T-helper 22 cell (primary cell): Measurements from ENCODE around the gene ANKRD28.
A peak's percentile ranks its signal among the peaks of the same experiment; 100 is the strongest.

Experiments used
- DNase-seq: peaks from one replicate; pipeline ENCODE4 v3.0.0-alpha.2; 2020; ENCODE audit warnings: low read depth

The ANKRD28 gene

DNA sequence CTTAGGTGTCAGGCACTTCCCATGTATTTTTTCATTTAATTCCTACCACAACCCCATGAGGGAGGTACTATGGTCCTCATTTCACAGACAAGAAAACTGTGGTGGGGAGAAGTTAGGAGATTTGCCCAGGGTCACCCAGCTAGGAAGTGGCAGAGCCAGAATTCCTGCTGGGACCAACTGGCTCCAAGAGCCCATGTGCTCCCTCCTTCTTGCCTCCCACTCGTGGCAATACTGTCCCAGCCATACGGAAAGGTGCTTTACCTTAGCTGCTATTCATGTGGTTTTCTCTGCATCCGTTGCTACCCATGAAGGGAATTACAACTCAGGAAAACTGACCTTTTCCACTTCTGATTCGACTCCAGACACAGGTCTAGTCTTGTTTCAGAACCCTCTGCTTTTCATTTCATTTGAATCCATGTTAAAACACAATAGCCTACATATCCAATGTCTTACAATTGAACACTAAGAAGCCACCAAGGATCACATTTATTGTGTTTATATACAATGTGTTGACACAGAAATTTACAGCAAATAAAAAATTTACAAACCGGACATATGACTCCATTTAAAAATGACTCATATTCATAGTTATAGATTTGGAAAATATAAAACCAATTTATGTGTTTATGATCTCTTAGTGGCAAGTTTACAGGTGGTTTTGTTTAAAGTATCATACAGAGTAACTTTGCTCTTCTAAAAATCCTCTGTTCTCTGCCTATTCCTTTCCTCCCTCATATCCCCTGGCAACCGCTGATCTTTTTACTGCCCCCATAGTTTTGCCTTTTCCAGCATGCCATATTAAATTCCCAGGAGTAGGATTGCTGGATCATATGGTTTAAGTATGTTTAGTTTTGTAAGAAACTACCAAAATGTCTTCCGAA, 137.5 kb downstream of the ANKRD28 start:
- no peak for DNase-seq

DNA sequence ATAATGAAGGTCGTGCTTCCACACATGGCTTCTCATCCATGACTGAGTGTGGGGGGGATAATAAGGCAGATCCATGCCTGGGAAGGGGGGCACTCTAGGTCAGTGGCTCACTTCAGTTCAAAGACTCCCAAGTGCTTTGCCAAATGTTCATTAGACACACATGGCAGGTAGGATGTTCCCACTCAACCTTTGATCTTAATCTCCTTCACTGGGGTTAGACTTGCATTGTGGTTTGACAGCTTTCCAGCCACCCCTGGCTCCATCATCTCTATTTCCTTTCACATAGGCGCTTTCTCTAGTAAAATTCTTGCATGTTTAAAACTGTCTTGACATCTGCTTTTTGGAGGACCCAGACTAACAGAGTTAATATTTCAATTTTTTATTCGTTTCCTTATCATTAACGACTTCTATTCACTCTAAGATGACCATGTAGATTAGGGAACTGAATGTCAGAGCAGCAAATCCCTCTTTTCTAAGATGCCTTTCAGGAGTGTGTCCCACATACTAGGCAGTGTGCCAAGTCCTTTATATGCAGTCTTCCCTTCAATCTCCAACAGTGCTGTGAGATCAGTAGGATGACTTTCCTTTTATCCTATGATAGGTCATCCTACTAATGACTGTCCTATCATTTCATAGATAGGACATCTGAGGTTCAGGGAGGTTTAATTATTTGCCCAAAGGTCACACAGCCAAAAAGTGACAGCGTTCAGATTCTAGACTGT, 138.4 kb downstream of the ANKRD28 start:
- DNase-seq: no peak

DNA sequence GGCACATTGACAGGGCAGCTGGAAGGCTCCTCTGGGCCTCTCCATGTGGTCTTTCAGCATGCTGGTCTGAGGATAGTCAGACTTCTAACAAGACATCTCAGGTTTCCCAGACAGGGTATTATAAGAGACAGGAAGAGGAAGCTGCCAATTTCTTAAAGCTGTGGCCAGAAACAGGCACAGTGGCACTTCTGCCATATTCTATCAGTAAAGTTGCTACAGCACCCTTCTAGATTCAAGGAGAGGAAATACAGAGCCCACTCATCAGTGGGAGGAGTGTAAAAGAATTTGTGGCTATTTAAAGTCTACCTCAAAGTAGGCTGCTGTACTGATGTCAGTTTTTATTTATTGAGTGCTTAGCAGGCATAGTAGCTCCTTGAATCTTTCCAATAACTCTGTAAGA, 140.8 kb downstream of the ANKRD28 start:
- no peak for DNase-seq

DNA sequence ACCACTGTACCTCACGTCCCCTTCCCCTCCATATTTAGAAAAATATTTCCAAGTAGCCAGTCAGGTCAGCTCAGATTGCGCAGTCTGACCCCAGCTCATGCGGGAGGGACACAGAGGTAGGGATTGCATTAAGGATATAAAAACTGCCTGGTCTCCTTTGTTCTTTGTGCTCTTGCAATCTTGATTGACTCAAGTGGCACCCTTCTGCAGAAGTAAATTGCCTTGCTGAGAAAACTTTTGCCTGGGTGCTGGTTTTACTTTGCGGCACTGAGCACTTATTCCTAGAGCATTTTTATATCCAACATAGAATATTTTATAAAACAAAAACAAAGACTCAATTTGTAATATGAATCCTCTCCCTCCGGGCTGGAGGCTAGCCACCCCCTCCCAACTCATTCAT, 141.4 kb downstream of the ANKRD28 start:
- DNase-seq: no peak

DNA sequence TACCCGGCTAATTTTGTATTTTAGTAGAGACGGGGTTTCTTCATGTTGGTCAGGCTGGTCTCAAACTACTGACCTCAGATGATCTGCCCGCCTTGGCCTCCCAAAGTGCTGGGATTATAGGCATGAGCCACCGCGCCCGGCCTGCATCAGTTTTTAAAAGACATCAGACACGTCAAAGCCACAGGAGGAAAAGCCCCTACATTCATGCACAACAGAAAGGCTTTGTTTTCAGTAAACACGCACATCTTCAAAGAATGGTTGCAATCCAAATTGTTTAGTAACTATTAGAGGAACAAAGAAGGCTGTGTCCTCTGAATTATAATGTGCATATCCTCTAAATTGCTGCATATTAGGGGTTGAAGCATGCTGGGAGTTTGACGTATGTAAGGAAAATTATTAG, 142.9 kb downstream of the ANKRD28 start:
- DNase-seq: no peak

DNA sequence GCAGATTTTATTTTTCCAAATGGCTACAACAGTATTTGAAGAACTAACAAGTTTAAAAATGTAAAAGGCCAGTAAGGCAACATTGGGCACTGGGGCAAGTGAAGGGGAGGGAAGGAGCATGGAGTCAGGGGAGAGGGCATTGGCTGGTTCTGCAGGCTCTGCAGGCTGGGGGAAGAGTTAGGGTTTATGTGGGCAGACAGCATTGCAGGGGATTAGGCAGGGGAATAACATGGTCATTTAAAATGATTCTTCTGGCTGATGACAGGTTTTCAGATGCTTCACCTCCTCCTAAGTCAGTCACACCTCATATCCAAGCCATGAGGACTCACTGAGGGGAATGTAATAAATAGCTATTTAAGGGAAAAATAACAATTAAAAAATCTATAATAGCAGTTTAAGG, 143.7 kb downstream of the ANKRD28 start:
- DNase-seq: no peak

DNA sequence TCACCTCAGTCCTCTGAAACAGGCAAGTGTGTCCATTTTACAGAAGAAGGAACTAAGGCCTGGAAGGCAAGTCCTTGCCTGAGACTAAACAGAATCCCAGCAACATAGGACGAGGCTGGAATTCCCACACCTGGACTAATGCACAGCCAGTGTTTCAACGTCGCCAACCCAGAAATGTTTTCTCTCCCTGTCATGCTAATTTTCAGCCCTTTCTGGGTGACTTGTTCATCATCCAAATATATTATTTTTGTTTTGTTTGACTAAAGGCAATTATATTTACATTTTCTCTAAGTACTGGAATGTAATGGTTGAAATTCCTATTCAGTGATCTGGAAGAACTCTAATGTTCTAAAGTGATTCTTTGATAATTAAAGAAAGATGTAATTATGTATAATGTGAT, 144.5 kb downstream of the ANKRD28 start:
- no peak for DNase-seq

DNA sequence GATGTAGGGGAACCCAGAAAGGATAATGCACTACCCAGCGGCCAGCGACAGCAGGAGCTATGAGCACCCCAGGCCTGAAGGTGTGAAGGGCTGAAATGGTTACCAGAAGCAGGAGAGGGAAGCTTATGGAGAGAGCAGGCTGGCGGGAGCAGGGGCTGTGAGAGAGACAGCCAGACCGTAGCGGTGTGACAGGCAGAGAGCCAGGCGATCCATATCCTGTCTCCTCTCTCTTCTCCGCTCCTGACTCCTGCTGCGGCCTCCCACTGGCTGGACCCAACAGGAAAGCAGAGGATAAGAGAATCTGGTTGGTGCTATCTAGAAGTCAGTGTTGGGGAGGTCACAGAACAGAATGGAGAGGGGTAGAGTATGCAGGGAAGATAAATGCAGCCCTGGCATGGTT, 146.4 kb downstream of the ANKRD28 start:
- DNase-seq: no peak

DNA sequence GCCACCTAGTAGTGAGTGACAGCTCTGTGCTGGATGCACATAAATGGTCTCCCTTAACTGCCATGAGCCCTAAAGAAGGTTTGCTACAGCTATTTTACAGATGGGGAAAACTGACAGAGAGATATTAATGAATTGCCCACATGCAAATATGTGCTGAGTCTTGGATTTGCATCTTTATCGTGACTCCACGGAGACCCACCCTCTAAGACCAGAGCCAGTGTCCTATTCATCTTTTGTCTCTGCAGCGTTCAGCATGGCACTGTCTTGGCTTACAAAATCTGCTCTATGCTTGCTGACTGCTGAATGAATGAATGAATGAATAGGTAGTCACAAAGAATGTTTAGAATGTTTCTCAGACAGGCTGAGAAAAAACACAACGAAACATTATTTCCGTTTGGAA, 147.9 kb downstream of the ANKRD28 start:
- DNase-seq: no peak

DNA sequence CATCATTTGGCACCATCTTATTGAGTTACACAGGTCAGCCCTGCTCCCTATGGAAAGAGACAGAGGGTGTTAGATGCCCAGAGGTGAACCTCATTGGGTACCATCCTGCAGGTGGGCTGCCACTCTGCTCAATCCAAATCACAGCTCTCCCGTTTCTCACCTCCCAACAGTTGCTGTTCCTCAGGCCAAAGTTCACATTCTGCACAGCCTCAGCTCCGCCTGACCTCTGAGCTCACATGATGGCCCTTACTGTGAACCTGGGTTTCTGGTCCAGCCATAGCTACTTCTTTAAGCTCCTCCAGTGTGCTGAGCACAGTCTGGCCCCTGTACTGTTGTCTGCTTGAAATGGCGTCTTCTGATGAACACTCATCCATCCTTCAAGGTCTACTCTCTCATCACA, 148.4 kb downstream of the ANKRD28 start:
- DNase-seq: no peak

DNA sequence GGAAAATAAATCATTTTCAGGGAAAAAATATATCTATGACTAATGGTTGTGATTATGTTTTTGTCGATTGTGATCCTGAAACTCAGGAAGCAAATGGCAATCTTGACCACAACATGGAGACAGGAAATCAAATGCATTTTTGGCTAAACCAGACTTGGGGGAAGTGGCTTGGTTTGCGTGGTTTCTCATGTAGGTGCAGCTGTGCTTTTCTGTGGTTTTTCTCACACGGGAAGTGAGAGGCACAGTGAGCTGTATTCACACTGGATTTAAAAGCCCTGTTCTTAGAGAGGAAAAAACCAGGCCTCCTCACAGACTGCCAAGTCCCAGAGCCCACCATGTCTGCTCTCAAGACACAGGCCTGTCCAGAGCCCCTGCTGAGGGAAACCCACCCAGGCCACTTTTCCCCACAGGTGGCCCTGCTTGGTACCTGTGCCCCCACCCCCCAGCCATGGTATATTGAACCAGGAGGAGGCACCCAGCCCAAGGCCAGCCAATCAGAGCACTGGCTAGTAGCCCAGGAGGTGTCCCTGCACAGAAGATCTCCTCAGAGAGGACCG, 150.1 kb downstream of the ANKRD28 start:
- peak; percentile 30 for DNase-seq

DNA sequence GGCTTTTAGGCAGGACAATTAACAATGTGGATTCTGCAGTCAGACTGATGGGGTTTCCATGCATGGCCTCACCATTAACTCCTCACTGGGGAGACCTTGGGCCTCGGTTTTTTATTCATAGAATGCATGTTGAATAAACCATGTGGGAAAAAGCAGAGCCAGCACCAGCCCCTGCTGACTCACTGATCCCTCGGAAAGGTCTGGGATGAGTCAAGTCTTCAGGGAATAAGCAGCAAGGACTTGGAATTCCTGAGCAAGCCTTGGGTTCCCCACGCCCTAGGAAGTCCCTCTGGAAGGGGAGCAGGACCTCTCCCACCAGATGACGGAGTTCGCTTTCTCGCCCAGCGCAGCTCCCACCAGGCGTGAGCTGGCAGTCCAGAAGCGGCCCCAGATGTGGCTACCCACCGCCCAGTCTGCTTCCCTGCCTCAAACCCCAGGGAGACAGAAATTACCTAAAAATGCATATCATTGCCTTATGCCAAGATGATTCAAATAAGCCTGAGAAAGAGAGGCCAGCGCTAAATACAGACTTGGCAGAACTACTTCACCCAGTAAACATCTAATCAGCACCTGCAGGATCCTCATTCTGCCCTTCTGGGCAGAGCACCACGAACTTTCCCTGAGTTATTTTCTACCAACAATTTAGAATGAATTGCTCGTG, 150.8 kb downstream of the ANKRD28 start:
- DNase-seq: no peak

DNA sequence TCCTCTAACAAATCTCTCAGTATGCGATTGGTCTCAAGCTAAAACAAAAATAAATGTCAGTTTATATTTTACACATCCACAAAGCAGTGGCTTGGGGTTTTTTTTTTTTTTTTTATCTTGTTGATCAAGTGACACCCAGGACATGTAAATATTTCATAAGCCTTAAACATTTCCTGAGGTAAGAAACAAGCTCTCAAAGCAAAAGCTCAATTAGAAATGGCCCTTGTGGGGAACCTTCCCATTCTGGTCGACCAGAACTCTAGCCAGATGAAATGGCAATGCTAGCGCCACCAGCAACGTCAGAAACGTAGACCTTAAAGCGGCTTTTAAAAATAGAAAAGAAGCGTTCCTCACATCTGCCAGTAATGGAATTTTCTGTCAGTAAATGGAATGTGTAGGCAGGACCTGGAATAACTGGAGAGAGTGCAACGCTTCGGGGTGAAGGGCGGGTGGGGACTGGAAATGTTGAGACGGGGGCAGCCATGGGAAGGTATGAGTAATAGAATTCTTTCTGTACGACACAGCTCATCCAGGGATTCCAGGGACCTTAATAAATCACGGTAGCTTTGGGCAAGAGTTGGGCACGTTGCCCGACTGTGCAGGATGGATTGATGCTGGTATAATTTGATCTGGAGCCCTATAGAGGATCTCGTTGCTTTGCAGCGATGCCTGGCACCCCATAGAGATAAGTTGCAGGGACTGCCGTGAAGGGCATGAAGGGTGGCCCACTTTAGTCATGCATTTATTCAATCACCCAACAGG, 151.9 kb downstream of the ANKRD28 start:
- no peak for DNase-seq

DNA sequence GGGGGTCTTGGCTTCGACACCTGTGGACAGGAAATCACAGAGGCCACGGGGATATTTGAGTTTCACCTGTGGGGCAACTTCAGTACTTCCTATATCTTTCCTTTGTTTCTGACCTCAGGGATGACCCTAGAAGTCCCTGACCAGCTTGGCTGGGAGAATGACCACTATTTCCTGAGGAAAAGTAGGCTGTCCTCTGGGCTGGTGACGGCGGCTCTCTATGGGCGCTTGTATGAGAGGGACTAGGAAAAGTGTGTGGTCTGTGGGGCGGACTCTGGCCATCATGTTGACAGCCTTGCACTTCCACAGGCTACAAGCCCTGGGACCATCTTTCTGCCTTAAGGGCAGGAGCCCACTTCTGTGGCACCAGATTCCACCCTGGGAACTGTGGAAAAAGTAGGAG, 152.5 kb downstream of the ANKRD28 start:
- no peak for DNase-seq

DNA sequence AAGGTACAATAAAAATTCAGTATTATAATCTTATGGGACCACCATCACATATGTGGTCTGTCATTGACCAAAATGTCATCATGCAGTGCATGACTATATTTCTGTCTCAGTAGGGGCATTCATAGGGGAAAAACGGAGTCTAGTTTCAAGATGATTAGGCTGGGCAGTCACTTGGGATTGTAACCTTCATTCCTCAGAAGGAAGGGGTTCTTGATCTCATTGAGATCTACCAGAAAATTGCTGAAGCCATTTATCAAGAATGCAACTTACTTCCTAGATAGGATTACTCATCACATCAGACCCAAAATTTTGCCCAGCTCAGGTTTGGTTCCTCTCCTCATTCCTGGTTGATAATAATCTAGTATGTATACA, 158.9 kb downstream of the ANKRD28 start:
- no peak for DNase-seq

DNA sequence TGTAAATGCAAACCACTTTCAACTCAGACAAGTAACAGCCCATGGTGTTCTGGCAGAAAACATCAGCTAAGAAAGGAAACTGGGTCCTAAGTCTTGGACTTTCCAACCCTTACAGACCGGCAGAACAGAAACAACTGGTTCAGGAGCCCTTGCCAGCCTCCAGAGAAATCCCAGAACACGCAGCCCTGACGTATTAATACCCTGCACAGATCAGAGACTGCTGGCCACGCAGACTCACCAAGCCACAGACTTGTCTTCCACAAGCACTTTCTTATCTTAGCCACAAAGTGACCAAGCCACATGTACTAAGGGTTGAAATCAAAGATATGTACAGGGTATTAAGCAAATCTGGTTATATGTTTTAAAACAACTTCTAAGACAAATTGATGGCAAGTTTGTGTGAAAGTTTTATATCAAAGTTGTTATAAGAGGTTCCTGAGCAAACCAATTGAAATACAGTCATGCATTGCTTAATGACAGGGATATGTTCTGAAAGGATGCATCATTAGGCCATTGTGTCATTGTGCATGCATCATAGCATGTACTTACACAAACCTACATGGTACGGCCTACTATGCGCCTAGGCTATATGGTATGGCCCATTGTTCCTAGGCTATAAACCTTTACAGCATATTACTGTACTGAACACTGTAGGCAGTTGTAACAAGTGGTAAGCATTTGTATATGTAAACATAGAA, 159.4 kb downstream of the ANKRD28 start:
- no peak for DNase-seq

DNA sequence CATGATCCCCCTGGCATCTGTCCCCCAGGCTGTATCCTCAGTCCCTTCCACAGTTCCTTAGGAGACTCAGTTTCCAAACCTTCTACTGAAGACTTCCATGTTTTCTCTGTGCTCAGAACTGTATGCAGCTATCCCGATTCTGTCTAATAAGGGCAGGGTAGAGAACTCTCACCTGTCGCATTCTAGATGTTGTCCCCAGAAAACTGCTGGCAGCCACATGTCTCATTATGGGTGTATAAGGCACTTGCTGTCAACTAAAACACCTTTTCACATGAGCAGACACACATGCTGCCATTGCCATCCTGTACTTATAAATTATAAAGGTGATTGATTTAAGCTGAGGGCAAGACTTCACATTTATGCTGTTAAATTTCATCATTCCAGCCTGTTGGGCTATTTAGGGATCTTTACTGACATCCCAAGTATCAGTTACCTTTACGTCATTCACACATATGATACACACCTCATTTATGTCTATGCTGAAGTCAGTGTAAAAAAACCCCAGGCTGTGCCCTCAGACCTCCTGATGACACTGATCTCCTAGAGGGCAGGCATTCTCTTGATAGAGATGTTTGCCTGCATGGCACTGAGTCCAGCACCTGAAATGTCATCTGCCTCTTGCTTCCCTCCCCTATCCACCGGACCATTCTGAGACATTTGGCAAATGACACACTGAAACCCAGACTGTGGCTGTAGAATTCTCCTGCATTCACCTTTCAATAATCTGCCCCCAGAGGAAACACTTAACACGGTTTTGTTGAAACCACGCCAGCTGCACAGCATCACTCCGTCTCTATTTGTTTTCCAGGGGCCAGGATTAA, 160.4 kb downstream of the ANKRD28 start:
- no peak for DNase-seq

DNA sequence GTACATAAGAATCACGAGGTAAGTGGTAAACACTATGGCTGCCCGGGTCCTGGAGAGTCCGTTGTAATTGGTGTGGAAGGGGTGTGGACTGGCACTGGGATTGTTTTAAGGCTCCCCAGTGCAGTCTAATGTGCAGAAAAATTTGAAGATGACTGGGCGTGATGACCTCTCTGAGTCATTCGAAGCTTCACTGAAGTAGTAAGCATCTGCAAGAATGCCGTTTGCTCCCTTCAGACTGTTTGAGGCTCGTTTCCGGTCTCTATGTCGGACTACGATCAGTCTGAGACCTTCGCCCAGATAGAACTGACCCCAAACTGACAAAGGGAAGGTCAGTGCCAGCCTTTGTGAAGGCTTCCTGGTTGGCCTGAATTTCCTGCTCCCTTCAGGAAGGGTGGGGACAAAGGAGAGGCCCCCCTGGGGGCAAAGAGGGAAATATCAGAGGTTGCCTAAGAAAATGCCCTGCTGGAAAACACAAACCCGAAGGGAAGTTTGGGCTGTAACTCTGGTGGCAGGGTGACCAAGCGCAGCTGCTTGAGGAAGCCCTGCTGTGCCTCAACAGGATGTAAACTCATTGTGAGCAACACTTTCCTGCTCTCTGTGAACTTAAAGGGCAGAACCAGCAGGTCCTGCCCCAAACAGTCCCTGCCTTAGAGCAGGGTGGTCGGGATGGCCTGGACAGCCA, 161.6 kb downstream of the ANKRD28 start:
- no peak for DNase-seq

DNA sequence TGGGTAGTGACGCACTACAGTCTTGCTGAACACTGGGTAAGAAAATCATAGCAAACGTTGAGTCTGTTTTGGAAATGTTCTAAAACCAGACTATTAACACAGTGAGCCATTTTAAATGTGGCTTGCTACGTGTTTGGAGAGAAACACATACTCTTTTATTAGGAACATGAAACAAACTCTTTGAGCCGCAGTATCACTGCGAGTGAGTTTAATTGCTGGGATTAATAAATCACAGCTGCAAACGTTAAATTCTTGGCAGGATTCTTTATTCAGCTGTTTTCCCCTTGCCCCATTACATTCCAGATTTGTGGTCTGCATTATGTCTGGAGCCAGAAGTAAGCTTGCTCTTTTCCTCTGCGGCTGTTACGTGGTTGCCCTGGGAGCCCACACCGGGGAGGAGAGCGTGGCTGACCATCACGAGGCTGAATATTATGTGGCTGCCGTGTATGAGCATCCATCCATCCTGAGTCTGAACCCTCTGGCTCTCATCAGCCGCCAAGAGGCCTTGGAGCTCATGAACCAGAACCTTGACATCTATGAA, 162.6 kb downstream of the ANKRD28 start:
- no peak for DNase-seq

DNA sequence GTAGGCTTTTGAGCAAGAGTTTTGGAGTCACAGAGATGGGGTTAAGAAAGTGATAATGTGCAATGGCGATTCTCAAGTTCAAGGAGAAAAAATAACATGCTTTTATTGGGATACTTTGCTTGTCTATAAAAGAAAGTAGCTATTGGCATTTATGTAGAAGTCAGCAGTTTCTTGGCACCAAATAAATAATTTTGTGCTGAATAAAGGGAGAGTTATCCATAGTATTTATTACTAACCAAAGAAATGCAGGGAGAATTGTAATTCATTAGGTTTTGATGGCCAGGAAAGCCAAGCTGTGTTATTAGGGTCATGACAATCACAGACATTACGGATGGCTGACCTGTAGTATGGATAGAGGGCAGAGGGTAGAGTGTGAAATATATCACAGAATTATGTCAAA, 163.1 kb downstream of the ANKRD28 start:
- DNase-seq: no peak
